Psoas muscle (tissue), 8 donors: ENCODE measurements around the gene RREB1. TPM values are rescaled to one million over a fixed set of nuclear protein-coding genes. Genes with fewer than 3 reads are reported as not detected.

ENCODE experiments used
- ATAC-seq, 4 donors: fragments of 200-7000 bp; cut with Tn5 transposase; one replicate each; pipeline ENCODE4 v1.9.1; 2020; ENCODE audit warnings: moderate library complexity in 3 of 4, mild to moderate bottlenecking in 2 of 4
- DNase-seq, 2 donors: peaks; one replicate each; pipeline ENCODE4 v3.0.0-alpha.2; 2020
- H3K27ac ChIP-seq: fragments of 200-600 bp; one replicate; pipeline ENCODE4 v1.8.0; 2022
- H3K27me3 ChIP-seq, 3 donors: fragments of 200-600 bp in 1 of 3; one replicate each; pipeline versions ENCODE4 v1.6.1 to v1.8.0; 2013 to 2022; ENCODE audit warnings: low read length in 2 of 3, mild to moderate bottlenecking in 2 of 3, moderate library complexity in 1 of 3; ENCODE audit not compliant: insufficient read depth in 3 of 3
- H3K36me3 ChIP-seq, 2 donors: fragments of 200-600 bp in 1 of 2; one replicate each; pipeline versions ENCODE4 v1.6.1 to v1.8.0; 2013 to 2022; ENCODE audit warnings: low read depth in 1 of 2, mild to moderate bottlenecking in 1 of 2, moderate library complexity in 1 of 2; ENCODE audit not compliant: insufficient read depth in 1 of 2
- H3K4me1 ChIP-seq: fragments of 200-600 bp; one replicate; pipeline ENCODE4 v1.8.0; 2022
- H3K4me3 ChIP-seq: fragments of 200-600 bp; one replicate; pipeline ENCODE4 v1.8.0; 2022; ENCODE audit warnings: mild to moderate bottlenecking
- H3K9me3 ChIP-seq: fragments of 200-600 bp; one replicate; pipeline ENCODE4 v1.8.0; 2022
- WGBS, 3 donors: extraction: QIAGEN DNeasy Blood & Tissue Kit; methylation state at CpG; one replicate each; pipeline versions ENCODE4 v1.1.6 to v1.1.7; 2013; 5-methylcytosine and 5-hydroxymethylcytosine counted together
- intact Hi-C, 2 donors: fragments of 100-400 bp; cut with DNase I; formaldehyde crosslinking; loops; one replicate each; pipeline versions ENCODE4 v1.11.0 to v1.14.2; 2022
- polyA plus RNA-seq, 3 donors: library from polyadenylated mRNA; stranded (reverse); fragments of 200-250 nt; gene quantifications; one replicate each; pipeline ENCODE4 v1.2.3, GENCODE V29; 2013
- total RNA-seq, 4 donors: library from RNA; stranded (reverse); fragmentation: NEBNext Ultra II Directional in 2 of 4; extraction: Animal tissue kit (Norgen Biotek cat#: 25700) in 2 of 4; gene quantifications; one replicate each; pipeline versions ENCODE4 v1.2.1 to v1.2.4, GENCODE V29; 2021 to 2023
- TF ChIP-seq, protein P1 (sequence below): fragments of 200-600 bp; IDR thresholded peaks from one replicate; pipeline ENCODE4 v1.8.0; 2022; ENCODE audit warnings: antibody characterized with exemption
- donor health status: healthy with polysubstance abuse.
- donor health status: DM: no; HTN: no; CAD: no; lungs with moderate emphysema.
- donor health status: Bipolar disorder and iron deficiency.
- donor health status: healthy.
- donor health status: DM: yes; HTN: yes; CAD: no.
- donor health status: DM: no; HTN: no; CAD: no.
- donor health status: DM: no; HTN: no; CAD: no.
- donor health status: DM: yes; HTN: yes; CAD: no.

RREB1 gene
- total and polyA plus RNA-seq, 7 donors: 4.6 to 49.4 (median 32.7) TPM

GRCh38 chr6:7115543-7116231 lies 7.9 kb downstream of the RREB1 start:
- Histone ChIP-seq H3K36me3 (no peaks in the 10 kb centered on the region), H3K4me3 (peak overlapping the region; percentile 41), H3K4me1 (peaks cover 54% of the 10 kb centered on the region), H3K27ac (peak overlapping the region; percentile 81), H3K9me3 (no peaks in the 10 kb centered on the region), H3K27me3 (no peaks in the 10 kb centered on the region)
- WGBS, 3 donors: 34 to 53% (median 38%) methylated on average over 14 to 15 of the region's 15 CpGs
- ATAC-seq (peak; percentile 34 to 71 (median 58)), DNase-seq (no peak)
- TF ChIP-seq, protein P1, sequence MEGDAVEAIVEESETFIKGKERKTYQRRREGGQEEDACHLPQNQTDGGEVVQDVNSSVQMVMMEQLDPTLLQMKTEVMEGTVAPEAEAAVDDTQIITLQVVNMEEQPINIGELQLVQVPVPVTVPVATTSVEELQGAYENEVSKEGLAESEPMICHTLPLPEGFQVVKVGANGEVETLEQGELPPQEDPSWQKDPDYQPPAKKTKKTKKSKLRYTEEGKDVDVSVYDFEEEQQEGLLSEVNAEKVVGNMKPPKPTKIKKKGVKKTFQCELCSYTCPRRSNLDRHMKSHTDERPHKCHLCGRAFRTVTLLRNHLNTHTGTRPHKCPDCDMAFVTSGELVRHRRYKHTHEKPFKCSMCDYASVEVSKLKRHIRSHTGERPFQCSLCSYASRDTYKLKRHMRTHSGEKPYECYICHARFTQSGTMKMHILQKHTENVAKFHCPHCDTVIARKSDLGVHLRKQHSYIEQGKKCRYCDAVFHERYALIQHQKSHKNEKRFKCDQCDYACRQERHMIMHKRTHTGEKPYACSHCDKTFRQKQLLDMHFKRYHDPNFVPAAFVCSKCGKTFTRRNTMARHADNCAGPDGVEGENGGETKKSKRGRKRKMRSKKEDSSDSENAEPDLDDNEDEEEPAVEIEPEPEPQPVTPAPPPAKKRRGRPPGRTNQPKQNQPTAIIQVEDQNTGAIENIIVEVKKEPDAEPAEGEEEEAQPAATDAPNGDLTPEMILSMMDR: no peak
- intact Hi-C loops: loop anchor here in 1 of 2 donors (10.0 kb wide), 1 partner anchor 99 kb away; no protein-coding TSS in a partner anchor

DNA sequence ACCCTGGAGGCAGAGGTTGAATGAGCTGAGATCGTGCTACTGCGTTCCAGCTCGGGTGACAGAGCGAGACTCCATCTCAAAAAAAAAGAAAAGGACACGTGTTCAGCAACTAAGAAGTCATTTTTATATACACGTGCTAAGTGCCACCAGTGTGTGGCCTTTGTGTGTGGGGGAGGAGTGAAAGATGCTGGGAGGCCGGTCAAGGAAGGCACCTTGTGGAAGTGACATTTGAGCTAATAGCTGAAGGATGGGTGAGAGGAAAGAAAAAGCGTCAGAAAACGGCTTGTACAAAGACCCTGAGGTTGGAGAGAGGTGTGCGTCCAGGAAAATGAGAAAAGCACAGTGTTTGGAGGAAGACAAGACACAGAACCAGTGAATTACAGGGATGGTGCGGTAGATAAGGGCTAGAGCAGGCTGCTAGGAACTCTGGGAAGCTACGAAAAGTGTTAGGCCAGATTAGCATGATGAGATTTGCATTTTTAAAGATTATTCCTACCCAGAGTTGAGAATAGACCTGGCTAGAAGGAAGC lies 11.6 kb downstream of the RREB1 start:
- H3K27me3 ChIP-seq: no peaks in the 10 kb centered on the region
- H3K4me3 ChIP-seq: no peak overlapping the region
- H3K27ac ChIP-seq: no peak overlapping the region
- intact Hi-C loops: loop anchor here in 1 of 2 donors (10.0 kb wide), 1 partner anchor 95 kb away; no protein-coding TSS in a partner anchor
- no peaks in the 10 kb centered on the region for H3K9me3 ChIP-seq
- H3K36me3 ChIP-seq: peaks cover 2 to 13% of the 10 kb centered on the region in 2 donors
- TF ChIP-seq, protein P1: no peak
- DNase-seq (no peak), ATAC-seq (no peak)
- WGBS, 3 donors: 82 to 89% (median 84%) methylated on average over 12 of the region's 12 CpGs
- H3K4me1 ChIP-seq: peaks cover 33% of the 10 kb centered on the region

GRCh38 chr6:7121700-7122241 lies 14.0 kb downstream of the RREB1 start:
- no peak overlapping the region for H3K4me3 ChIP-seq
- DNase-seq (no peak), ATAC-seq (no peak)
- WGBS, 3 donors: 70 to 82% (median 71%) methylated on average over 7 of the region's 7 CpGs
- H3K27me3 ChIP-seq: no peaks in the 10 kb centered on the region
- TF ChIP-seq, protein P1: no peak
- peaks cover 2 to 13% of the 10 kb centered on the region in 2 donors for H3K36me3 ChIP-seq
- no peaks in the 10 kb centered on the region for H3K9me3 ChIP-seq
- peaks cover 24% of the 10 kb centered on the region for H3K4me1 ChIP-seq
- intact Hi-C loops: no loop called here
- H3K27ac ChIP-seq: no peak overlapping the region

DNA sequence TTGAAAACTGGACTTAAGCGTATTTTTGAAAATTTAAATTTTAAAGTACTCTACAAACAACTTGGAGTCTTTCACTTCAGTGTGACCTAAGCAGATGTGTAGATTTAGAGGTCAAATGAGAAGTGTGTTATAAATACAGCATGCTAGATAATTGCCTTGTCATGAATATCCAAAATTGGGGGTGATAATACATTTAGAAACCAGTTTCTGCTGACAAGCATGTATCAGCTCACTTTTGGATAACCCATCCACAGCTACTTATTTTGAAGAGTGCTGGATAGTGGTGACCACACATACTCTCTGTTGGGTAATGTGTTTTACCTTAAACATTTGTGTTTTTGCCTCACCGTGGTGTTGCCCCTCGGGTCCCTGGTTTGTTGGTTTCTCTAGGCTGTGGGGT lies 14.9 kb downstream of the RREB1 start:
- TF ChIP-seq, protein P1: no peak
- Histone ChIP-seq H3K9me3 (no peaks in the 10 kb centered on the region), H3K4me3 (no peak overlapping the region), H3K27me3 (no peaks in the 10 kb centered on the region), H3K4me1 (peaks cover 21% of the 10 kb centered on the region), H3K36me3 (peaks cover 2 to 13% of the 10 kb centered on the region in 2 donors), H3K27ac (no peak overlapping the region)
- intact Hi-C loops: no loop called here
- ATAC-seq: no peak
- 98 to 99% (median 98%) methylated on average over 3 of the region's 3 CpGs for WGBS, 3 donors
- DNase-seq: no peak
